Effector CD4-positive, alpha-beta T cell (primary cell): ENCODE data around the gene RPL27A.

Experiments used
- DNase-seq: peaks from one replicate; pipeline ENCODE4 v3.0.0-alpha.2; 2020

RPL27A gene

GRCh38 chr11:8674859-8675258 is 7.7 kb upstream of the RPL27A start:
- no peak for DNase-seq

GRCh38 chr11:8676458-8676857 is 6.1 kb upstream of the RPL27A start:
- no peak for DNase-seq

GRCh38 chr11:8679006-8679405 is 3.6 kb upstream of the RPL27A start:
- no peak for DNase-seq

GRCh38 chr11:8681837-8682302 is 722 bp upstream of the RPL27A start:
- DNase-seq, result no peak

GRCh38 chr11:8683115-8683807 is 669 bp downstream of the RPL27A start:
- peak; percentile 10 for DNase-seq

GRCh38 chr11:8684600-8685290 is 2.2 kb downstream of the RPL27A start:
- DNase-seq, result no peak

GRCh38 chr11:8685306-8685705 is 2.7 kb downstream of the RPL27A start:
- no peak for DNase-seq

- DNase-seq, result no peak
Measured at GRCh38 chr11:8685820-8686219, 3.2 kb downstream of the RPL27A start.

GRCh38 chr11:8686325-8686724 is 3.7 kb downstream of the RPL27A start:
- no peak for DNase-seq

- DNase-seq, result peak; percentile 69
Measured at GRCh38 chr11:8688414-8689362, 6.1 kb downstream of the RPL27A start.

- no peak for DNase-seq
Measured at GRCh38 chr11:8689726-8690255, 7.2 kb downstream of the RPL27A start.

GRCh38 chr11:8690374-8691342 is 8.1 kb downstream of the RPL27A start:
- DNase-seq, result no peak

- DNase-seq, result no peak
Measured at GRCh38 chr11:8691601-8692000, 9.0 kb downstream of the RPL27A start.

- no peak for DNase-seq
Measured at GRCh38 chr11:8692417-8692816, 9.8 kb downstream of the RPL27A start.

GRCh38 chr11:8693010-8693551 is 10.5 kb downstream of the RPL27A start:
- no peak for DNase-seq

GRCh38 chr11:8693555-8693954 is 11.0 kb downstream of the RPL27A start:
- no peak for DNase-seq

GRCh38 chr11:8694137-8694536 is 11.5 kb downstream of the RPL27A start:
- DNase-seq, result no peak

GRCh38 chr11:8697054-8697453 is 14.5 kb downstream of the RPL27A start:
- DNase-seq, result no peak

GRCh38 chr11:8698379-8698851 is 15.8 kb downstream of the RPL27A start:
- no peak for DNase-seq

- DNase-seq, result no peak
Measured at GRCh38 chr11:8698917-8699441, 16.4 kb downstream of the RPL27A start.

GRCh38 chr11:8699903-8700302 is 17.3 kb downstream of the RPL27A start:
- no peak for DNase-seq
